HTERT RPE-1 (cell line): ENCODE data around the gene ARHGEF5.

Experiments used
- in situ Hi-C: fragments of 300-500 bp; cut with MboI; formaldehyde crosslinking; loops from 4 replicates; pipeline ENCODE4 v1.14.3; 2020; ENCODE audit warnings: low sequenced_read_pairs

The ARHGEF5 gene

DNA sequence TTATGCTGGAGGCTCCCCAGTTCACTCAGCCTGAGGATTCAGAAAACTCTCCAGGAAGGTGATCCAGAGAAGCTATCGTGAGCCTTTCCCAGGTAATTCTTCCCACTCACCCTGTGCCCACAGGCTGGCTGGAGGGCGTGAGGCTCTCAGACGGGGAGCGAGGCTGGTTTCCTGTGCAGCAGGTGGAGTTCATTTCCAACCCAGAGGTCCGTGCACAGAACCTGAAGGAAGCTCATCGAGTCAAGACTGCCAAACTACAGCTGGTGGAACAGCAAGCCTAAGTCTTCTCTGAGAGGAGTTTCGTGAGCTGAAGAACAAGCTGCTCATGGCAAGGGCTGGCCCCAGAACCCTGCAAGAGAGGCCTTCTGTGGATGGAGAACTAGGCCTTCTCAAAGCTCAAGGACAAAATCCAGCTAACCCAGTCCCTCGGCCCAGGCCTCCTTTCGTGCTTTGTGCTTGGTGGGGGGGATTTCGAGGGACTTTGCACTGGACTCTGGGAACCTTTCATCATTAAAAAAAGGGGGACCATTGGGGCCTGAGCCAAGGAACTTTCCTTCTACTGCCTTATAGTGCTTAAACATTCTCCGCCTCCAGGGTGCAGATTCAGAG lies 24.7 kb downstream of the ARHGEF5 start:
- in situ Hi-C loops: no loop called here

DNA sequence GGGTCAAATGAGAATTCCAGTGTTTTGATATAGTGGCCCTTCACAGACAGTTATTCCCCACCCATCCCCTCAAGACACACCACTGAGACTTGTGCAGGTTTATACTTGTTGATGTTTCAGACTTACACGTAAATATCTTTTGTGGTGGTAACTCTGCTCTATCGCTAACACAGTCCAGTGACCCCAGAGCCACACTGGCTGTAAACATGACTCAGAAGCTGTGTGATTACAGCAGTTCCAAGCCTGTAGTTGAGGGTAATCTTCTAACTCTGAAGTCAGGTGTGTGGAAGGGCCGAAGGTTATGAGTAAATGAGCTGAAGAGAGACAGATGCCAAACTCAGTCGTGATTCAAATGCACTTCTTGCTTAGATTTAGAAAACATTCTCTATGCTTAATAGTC lies 28.9 kb downstream of the ARHGEF5 start:
- in situ Hi-C loops: no loop called here

DNA sequence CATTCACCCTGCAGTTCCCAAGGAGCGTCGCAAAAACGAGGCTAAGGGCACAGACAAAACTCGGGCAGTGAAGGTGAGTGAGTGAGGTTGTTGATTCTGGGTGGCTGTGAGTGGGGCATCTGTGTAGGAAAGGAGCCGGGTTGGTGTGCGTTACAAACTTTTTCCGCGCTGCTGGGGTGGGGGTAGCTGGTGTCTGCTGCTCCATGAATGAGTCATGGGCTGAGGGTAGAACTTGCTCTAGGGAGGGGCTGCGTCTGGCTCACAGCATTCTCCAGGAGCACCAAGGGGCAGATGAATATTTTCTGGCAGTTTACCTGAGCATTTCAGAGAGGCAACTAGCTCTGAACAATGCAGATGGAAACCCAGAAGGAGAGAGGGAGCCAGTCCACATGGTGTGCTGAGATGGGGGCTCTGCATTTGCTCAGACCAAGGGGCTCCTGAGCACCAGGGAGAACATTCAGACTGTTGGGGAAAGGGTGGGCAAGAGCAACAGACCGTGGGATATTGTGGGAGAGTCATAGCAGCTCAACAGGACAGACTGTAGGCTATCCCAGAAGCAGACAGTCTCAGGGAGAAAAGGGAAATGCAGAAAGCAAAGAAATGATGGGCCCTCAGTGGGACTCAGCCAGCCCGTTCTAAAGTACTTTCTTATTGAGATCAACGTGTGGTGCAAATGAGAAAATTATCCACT lies 29.5 kb downstream of the ARHGEF5 start:
- in situ Hi-C loops: no loop called here

DNA sequence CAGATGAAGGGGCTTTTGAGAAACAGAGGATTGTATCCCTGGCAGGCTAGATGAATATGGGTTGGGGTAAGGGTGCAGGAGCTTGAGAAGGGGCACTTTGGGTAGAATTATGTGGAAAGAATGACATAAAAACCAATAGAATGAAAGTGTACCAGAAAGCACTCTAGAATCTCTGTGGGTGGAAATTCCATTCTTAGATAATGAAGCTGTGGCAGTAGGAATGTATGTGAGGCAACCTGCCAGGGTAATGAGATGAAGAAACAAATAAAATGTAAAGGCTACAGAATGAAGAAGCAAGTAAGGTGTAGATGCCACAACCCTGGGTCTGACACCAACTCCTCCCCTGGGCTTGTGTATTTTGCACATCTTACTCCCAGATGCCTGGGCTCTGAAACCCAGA lies 31.5 kb downstream of the ARHGEF5 start:
- in situ Hi-C loops: no loop called here

DNA sequence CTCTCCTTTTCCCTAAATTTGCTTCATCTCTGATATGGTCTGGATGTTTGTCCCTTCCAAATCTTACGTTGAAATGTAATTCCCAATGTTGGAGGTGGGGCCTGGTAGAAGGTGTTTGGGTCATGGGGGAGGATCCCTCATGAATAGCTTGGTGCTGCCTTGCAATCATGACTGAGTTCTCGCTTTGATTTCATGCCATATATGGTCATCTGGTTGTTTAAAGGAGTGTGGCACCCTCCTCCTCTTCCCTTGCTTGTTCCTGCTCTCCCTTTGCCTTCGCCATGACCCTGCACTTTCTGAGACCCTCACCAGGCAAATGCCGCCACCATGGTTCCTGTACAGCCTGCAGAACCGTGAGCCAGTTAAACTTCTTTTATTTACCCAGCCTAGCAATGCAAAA lies 33.7 kb downstream of the ARHGEF5 start:
- in situ Hi-C loops: no loop called here

DNA sequence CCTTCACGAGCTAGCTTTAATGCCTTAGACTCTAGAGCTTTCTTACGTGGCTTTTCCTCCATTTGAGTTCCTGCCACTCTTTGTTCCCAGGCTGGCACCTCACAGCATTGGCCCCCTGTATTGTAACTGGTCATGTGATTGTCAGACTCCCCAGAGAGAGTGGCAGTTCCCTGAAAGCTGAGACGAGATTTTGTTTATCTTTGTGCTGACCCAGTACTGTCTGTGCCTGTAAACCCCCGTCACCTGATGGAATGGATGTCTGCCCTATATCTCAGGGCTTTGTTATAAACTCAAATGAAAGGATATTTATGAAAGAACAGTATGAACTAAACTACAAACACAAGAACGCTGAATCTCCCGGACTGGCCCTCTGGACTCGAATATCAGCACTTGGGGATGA lies 35.3 kb downstream of the ARHGEF5 start:
- in situ Hi-C loops: no loop called here

DNA sequence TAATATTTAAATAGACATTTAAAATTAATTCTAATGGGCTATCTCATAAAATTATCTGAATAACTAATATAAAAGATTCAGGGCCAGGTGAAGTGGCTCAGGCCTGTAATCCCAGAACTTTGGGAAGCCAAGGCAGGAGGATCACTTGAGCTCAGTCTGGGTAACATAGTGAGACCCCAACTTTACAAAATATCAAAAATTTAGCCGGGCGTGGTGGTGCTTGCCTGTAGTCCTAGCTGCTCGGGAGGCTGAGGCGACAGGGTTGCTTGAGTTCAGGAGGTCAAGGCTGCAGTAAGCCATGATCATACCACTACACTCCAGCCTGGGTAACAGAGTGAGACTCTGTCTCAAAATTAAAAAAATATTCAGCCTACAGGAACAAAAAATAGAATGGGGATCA lies 35.8 kb downstream of the ARHGEF5 start:
- in situ Hi-C loops: no loop called here

DNA sequence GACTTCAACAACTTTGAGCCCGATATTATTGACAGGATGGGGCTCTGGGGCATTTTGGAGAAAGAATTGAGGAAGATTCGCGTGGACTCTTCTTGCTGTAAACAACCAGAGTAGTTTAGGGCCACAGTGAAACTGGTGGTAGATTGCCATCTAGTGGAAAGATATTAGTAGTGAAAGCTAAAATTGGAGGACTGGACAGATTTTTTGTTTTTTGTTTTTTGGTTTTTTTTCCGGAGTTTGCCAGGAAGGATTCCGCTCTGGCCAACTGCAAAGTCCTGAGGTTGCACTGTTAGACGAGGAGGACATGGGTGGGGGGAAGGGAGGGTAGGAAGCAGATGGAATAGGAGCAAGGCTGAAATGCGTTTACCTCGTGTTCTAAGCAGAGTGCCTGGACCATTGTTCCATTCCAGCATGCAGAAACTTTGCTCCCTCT lies 36.6 kb downstream of the ARHGEF5 start:
- in situ Hi-C loops: no loop called here

DNA sequence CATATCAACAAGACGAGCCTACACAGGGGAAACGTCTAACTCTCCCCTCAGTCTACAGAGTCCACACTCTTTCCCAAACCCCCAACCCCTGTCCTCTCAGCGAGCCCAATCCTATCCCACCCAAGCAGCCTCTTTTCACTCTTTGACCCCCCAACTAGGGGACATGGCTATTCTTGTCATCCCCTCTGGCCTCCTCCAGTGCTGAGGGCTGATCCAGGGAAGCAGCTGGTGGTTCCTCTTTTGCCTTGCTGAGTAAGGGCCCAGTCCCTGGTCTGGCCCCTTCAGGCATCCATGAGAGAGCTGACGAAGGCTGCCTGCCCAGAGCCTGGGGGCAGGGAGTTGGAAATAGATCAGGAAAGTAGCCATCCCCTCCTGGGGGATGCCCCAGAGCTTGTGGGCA lies 41.9 kb downstream of the ARHGEF5 start:
- in situ Hi-C loops: no loop called here

DNA sequence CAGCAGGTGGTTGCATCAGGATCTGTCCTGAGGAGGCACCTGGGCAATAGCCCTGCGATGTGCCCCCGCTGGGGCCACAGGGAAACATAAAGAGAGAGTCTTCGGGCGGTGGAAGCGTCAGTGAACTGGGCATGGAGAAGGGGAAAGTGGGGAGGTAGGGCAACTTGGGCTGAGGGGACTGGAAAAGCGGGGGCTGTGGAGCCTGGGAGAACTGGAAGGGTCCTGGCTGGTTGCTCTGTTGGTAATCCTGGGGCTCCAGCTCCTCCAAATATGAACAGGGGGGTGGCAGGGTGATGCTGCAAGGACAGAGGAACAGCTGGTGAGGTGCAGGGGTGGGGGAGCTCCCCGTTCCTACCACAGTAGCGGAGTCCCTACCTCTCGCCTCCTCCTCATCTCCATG lies 43.1 kb downstream of the ARHGEF5 start:
- in situ Hi-C loops: no loop called here

DNA sequence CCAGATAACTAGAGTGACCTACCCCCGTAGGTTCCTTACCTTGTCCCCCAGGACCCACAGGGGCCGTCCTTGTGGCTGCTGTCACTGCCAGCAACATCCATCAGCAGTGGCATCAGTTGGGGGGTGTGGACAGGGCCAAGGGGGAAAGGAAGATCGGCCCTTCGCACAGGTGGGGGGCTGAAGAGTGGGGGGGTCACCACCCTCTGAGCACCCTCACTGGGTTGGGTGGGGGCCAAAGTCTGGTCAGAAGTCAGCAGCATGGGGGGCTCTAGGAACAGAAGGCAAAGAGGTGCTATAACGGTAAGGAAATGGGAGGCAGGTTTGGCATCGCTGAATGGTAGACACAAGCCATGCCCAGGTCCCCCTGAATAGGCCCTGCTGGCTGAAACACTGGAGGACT lies 43.7 kb downstream of the ARHGEF5 start:
- in situ Hi-C loops: no loop called here

DNA sequence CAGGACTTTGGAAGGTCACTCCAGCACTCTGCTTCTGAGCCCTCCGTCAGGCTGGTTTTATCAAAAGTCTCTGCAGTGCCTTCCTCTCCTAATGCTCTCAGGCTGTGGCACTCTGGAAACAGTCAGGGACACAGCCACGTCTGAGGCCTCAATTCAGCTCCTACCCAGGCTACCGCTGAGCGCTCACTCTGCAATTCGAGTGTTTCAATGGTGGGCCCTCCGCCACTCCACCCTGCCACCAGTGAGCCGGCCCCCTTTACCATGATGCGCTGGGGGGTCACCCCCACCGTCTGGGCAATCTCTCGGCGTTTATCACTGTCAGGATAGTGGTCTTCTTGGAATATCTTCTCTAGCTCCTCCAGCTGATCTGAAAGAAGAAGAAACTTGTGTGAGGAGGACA lies 44.7 kb downstream of the ARHGEF5 start:
- in situ Hi-C loops: no loop called here

DNA sequence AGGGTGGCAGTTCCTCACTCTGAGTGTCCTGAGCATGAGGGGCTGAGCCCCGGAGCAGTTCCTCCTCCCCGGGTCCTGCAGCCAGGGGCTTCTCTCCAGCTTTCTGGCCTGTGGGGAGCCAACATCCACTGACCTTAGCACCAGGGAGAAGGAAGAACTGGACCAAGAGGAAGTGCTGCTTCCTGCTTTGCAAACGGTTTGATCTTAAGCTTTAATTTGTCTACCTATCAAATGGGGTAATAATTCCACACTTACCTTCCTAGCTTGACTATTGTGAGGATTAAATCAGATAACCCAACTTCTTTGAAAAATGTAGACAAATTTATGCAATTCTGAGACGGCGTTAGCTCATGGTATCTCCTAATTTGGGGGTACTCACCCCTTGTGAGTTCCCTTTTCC lies 46.3 kb downstream of the ARHGEF5 start:
- in situ Hi-C loops: no loop called here

DNA sequence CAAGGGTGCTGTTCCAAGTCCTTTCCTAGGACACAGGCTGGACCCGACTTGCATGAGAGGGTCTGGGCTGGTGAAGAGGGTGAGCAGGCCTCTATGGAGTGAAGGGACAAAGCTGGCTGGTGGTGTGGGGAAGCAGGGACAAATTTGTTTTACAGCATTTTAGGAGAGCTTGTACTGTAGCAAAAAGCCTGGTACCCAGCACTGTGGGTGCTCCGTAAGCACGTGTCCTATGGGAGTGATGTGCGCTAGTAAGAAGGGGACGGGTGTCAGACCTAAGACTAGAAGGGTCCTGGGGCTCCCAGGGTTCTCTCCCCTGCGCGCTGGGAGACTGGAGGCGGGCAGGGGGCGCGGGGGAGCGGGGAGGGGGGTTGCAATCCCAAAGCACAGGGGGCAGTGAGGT lies 47.9 kb downstream of the ARHGEF5 start:
- in situ Hi-C loops: no loop called here

DNA sequence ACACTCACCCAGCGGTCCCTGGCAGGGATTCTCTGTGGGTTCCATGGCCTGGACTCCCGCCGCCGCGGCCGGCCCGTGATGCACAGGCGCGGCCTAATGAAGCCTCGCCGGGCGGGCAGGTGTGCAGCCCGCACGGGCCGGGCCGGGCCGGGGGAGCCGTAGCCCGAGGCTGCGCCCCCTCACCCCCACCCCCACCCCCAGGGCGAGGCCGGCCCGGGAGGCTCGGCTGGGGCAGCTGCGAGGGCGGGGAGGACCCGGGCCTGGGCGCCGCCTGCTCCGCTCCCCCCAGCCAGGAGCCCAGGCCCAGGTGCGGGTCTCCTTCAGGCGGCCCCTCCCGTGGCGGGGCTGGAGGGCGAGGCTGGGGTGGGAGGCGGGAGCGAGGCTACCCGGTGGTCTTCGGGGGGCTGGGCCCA lies 48.5 kb downstream of the ARHGEF5 start, which contains the start of gene NOBOX:
Gene NOBOX (minus strand): TSS at position 45 of the 413 bp plus-strand sequence.
- in situ Hi-C loops: no loop called here

DNA sequence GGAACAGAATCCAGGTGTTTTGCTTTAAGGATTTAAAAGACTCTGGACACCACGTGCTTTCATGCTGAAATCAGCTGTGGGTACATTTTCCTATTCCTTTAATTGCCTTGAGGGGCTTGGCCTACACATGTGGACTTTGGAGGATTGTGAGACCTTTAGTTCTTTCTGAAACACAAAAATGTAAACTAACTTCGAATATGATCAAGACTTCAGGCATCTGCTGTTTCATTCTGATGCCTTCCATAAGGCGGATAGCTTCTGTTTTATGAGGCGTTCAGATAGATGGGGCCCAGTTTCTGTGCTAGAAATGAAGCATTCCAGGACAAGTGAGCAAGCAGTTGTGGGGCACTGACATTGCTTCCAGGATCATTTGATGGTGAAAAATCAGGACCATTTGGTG lies 49.7 kb downstream of the ARHGEF5 start:
- in situ Hi-C loops: no loop called here

DNA sequence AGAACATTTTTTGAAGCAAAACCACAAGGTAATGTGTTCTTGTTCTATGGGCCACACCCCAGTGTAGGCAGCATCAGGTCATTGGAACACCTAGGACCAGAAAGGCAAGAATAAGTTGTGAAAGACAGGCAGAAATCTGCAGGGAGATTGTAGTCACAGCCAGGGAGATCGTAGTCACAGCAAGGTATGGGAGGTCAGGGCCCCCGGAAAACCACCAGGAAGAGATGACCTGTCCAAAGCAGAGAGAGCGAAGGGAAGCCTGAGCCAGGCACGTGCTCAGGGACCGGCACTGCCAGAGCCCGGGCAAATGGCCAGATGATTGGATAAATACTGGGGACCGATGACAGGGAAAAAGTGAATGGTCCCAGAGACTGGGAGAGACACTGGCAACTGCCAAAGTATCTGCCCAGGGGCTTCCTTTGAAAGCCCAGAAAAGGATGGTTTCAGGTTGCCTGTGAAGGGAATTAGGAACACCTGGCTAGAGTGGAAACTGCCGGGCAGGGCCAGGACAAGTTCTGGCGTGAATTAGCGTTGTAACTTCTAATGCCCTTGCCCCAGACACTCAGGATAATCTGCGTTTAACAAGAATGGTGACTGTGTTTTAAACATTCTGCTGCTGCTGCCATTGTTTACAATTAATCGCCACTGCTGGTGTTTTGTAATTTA lies 52.2 kb downstream of the ARHGEF5 start:
- in situ Hi-C loops: no loop called here

DNA sequence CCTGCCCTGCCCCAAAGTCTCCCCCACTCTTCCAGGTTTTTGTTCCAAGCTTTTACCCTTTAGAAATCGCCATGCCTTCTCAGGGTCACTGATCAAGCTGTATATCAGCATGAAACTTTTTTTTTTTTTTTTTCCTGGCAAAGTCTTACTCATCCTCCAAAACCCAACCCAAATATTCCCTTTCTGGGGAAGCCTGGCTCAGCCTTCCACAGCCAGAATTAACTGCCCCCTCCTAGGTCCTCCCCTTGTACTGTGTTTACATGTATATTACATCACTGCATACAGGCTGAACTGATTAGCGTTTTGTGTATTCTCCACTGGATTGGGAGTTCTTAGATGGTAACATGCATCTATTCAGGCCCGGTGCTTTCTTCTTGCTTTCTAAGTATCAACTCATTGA lies 52.9 kb downstream of the ARHGEF5 start:
- in situ Hi-C loops: no loop called here

DNA sequence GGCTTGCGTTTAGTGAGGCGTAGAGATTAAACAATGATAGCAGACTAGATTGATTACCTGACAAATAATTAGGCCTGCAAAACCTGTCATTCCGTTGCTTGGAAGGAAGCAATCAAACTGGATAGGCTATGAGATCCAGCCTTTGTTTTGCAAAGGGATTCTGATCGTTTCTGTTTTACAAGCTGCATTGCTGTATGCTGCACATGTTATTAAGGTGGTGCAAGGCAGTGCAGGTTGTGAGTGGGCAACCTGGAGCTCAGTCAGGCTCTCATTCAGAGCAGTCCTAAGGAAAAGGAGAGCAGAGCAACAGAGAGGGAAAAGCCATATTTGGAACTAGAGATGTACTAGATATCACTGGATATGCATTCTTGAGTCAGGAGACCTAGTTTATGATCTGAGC lies 55.2 kb downstream of the ARHGEF5 start:
- in situ Hi-C loops: no loop called here

DNA sequence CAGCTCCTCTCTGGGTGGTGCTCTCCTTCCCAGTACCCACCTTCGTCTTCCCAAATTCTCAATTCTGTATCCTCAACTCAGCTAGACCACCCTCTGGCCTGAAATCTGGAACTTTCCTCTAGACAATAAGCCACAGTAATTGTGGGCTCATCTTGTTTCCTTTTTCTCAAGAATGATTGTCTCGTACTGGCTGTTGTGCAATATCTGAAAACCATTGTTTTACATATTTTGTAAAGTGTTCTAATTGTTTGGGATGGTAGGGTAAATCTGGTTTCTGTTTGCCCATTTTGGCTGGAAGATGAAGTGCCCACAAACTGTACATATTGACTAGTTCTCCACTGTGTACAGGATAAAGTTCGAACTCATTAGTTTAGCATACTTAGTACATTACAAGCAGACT lies 59.6 kb downstream of the ARHGEF5 start:
- in situ Hi-C loops: no loop called here

DNA sequence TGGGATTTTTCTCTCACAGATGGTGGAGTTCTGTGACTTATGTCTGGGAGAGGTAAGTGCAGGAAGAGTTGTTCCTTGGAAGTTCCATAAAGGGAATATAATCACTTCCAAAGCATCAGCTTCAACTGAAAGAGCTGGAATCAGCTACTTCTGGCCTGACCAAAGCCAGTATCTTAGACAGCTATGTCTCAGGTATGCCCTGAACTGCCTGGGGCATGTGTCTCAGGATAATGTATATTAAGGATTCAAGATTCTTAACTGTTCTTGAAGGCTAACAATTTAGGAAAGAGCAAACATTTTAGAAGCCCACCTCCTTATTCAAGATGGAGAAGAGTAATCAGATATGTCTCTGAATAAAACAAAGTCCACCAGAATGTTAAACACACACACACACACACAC lies 60.7 kb downstream of the ARHGEF5 start:
- in situ Hi-C loops: no loop called here

DNA sequence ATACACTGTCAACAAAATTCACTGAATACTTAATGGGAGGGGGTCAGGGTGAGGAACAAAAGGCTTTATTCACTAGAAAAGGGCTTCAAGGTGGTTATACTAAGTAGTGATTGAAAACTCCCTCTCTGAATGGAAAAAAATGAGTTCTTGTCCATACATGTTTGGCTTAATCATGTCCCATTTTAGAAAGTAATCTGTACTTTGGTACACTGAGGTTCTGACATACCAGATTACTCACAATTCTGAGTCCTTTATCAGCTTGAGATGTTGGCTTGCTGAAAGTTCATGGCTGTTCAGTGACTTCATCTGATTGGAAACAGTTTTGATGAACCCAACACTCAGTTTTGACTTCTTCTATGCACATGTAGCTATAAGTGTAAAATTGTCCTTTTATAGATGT lies 61.1 kb downstream of the ARHGEF5 start:
- in situ Hi-C loops: no loop called here
